ENCODE results near the gene LRRC4C. TPM values are rescaled to one million over a fixed set of nuclear protein-coding genes. Genes with fewer than 3 reads are reported as not detected.
"Not testable (repeated sequence)": the region's sequence is repeated elsewhere in the genome, so short reads cannot be mapped to it uniquely, and the experiment has no call there.

LRRC4C gene
- total and polyA plus RNA-seq, 12 donors = 0.15 to 0.93 (median 0.40) TPM

DNA sequence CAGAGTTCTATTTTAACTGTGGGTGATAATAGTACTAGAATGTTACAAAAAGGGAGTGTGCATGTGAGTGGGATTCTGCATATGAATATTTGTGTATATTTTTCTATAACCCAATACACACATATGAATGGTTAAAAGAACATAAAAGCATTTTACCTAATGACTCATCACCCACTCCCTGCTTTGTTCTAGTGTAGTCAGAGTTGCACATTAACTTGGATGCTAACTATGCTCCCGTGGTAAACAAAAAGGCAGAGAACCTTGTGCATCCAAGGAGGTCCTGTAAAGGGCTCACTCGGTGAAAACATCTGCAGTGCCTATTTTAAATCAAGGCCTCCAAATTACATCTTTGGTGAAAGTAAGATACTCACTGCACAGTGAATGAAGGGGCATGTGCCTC is 1289.4 kb downstream of the LRRC4C start:
- Histone ChIP-seq H3K4me1 (no peaks in the 10 kb centered on the region), H3K36me3 (no peaks in the 10 kb centered on the region), H3K9me3 (peaks cover 0 to 15% (median 3%) of the 10 kb centered on the region in 11 donors), H3K27me3 (no peaks in the 10 kb centered on the region), H3K4me3 (no peak overlapping the region), H3K27ac (no peak overlapping the region)
- intact Hi-C loops (cut with DNase I) = no loop called here
- no peak for ATAC-seq
- TF ChIP-seq, protein P1, sequence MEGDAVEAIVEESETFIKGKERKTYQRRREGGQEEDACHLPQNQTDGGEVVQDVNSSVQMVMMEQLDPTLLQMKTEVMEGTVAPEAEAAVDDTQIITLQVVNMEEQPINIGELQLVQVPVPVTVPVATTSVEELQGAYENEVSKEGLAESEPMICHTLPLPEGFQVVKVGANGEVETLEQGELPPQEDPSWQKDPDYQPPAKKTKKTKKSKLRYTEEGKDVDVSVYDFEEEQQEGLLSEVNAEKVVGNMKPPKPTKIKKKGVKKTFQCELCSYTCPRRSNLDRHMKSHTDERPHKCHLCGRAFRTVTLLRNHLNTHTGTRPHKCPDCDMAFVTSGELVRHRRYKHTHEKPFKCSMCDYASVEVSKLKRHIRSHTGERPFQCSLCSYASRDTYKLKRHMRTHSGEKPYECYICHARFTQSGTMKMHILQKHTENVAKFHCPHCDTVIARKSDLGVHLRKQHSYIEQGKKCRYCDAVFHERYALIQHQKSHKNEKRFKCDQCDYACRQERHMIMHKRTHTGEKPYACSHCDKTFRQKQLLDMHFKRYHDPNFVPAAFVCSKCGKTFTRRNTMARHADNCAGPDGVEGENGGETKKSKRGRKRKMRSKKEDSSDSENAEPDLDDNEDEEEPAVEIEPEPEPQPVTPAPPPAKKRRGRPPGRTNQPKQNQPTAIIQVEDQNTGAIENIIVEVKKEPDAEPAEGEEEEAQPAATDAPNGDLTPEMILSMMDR (IDR thresholded peaks at IDR 0.05) = no peak
- no peak for DNase-seq
- WGBS, 2 donors = 59 to 61% methylated on average over 2 of the region's 2 CpGs

DNA sequence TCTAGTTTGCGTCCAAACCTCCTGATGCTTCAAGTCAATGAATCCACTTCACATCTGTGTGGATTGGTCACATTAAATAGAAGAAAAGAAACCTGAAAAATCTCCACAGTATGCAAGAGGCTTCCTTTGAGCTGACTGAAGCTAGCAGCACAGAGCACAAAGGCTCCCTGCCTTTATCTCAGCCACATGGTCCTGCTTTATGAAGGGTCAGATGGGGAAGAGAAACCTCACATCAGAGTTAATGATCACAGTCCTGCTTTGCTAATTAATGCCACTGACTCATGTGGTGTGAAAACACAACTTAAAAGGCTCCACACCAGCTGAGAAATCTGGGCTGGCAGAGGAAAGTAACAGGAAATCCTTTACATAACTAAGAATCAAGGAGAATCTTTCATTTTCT is 1291.0 kb downstream of the LRRC4C start:
- Histone ChIP-seq H3K9me3 (peaks cover 0 to 18% (median 3%) of the 10 kb centered on the region in 11 donors), H3K4me1 (no peaks in the 10 kb centered on the region), H3K36me3 (no peaks in the 10 kb centered on the region), H3K27ac (no peak overlapping the region), H3K4me3 (no peak overlapping the region), H3K27me3 (no peaks in the 10 kb centered on the region)
- intact Hi-C loops (cut with DNase I) = no loop called here
- TF ChIP-seq, protein P1 (IDR thresholded peaks at IDR 0.05) = no peak
- ATAC-seq (no peak), DNase-seq (no peak)
- 87 to 89% methylated on average over 1 of the region's 1 CpG for WGBS, 2 donors

DNA sequence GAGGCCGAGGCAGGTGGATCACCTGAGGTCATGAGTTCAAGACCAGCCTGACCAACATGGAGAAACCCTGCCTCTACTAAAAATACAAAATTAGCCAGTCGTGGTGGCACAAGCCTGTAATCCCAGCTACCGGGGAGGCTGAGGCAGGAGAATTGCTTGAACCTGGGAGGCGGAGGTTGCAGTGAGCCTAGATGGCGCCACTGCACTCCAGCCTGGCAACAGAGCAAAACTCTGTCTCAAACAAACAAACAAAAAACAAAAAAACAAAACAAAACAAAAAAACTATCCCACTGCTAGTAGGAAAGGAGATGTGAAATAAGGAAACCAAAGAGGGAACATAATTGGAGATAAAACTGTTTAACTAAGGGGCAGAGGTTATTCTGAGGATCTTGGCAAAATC is 1291.6 kb downstream of the LRRC4C start:
- H3K4me1 ChIP-seq; H3K36me3 ChIP-seq; H3K4me3 ChIP-seq; intact Hi-C loops (cut with DNase I); H3K27me3 ChIP-seq; H3K27ac ChIP-seq; DNase-seq; ATAC-seq: not testable (repeated sequence)
- H3K9me3 ChIP-seq = peaks cover 0 to 18% (median 3%) of the 10 kb centered on the region in 11 donors
- WGBS, 2 donors = 91% methylated on average over 5 of the region's 5 CpGs

DNA sequence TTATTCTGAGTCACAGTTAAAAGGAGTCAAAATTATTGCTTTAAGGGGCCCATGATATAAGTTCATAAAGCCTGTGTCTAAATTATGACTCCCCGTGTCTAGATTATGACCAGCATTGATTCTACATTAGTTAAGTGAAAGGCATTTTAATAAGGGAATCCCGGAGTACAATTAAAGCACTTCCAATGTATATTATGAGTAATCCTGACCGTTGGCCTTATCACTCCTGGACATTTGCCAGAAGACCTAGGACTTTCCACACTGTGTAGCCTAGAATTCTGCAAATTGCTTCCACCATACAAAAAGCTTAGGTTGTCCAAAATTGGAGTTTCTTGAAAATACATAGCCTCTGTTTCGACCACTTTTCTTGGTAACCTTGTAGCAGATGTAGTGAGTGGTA is 1292.6 kb downstream of the LRRC4C start:
- H3K27ac ChIP-seq = no peak overlapping the region
- peaks cover 0 to 18% (median 3%) of the 10 kb centered on the region in 11 donors for H3K9me3 ChIP-seq
- no peaks in the 10 kb centered on the region for H3K36me3 ChIP-seq
- intact Hi-C loops (cut with DNase I) = no loop called here
- H3K27me3 ChIP-seq = no peaks in the 10 kb centered on the region
- DNase-seq (no peak), ATAC-seq (no peak)
- no peaks in the 10 kb centered on the region for H3K4me1 ChIP-seq
- 53 to 54% methylated on average over 4 of the region's 4 CpGs for WGBS, 2 donors
- TF ChIP-seq, protein P1 (IDR thresholded peaks at IDR 0.05) = no peak
- no peak overlapping the region for H3K4me3 ChIP-seq

DNA sequence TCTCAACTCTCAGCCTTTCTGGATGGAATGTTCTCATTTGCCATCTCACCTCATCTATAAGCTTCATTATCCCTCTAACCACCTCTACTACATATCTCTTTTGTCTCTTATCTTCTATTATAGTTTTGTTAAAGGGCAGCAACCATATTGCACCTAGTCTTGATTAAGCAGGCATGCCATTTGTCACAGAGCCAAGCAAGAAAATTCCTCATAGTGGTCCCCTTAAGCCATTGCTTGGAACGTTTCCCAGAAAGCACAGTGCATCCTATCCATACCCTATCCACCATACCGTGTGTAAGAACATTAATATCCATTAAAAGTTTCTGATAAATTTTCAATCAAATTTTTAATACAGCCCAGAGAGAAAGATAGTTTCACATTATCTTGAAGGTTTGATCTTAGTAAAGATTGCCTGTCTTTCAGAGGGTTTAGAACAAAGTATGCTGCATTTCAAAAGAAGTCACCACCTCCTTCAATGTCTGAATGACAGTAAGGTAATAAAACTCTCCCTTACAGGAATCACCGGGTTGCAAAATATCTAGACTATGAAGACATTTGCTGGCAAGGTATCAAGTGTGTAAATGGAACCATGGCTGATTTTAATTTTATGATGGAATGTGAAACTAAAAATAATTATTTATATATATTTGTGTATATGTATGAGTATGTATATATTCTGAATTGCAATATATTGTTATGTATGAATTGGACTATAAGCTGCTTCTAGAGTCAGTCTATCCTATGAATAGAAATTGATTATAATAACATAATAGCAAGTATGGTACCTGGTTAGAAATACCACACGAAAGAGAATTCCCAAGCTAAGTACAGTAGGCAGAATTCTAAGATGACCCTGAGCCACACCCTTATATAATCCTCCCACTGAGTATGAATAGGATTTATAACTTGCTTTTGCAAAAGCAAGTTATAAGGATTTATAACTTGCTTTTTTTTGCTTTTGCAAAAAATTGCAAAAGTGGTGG is 1296.3 kb downstream of the LRRC4C start:
- 21 to 38% methylated on average over 4 of the region's 4 CpGs for WGBS, 2 donors
- H3K4me3 ChIP-seq = no peak overlapping the region
- H3K4me1 ChIP-seq = peaks cover 0 to 6% (median 0%) of the 10 kb centered on the region in 9 donors
- intact Hi-C loops (cut with DNase I) = no loop called here
- H3K27me3 ChIP-seq = no peaks in the 10 kb centered on the region
- ATAC-seq = no peak
- no peak for DNase-seq
- H3K27ac ChIP-seq = no peak overlapping the region
- no peaks in the 10 kb centered on the region for H3K36me3 ChIP-seq
- TF ChIP-seq, protein P1 (IDR thresholded peaks at IDR 0.05) = no peak
- H3K9me3 ChIP-seq = peaks cover 0 to 18% (median 3%) of the 10 kb centered on the region in 11 donors
